ENCODE measurements around the gene NDUFV1.
"Not testable (repeated sequence)": the region's sequence is repeated elsewhere in the genome, so short reads cannot be mapped to it uniquely, and the experiment has no call there.

Gene NDUFV1

GRCh38 chr11:67651976-67652781, 45.4 kb downstream of the NDUFV1 start:
- no peak for TF ChIP-seq CTCF (IDR thresholded peaks at IDR 0.05; ENCODE audit: low read length, missing control alignments)
- DNase-seq (ENCODE audit: low read depth) = no peak
- H3K4me3 ChIP-seq (replicated peaks; ENCODE audit: low read depth, low read length) = no peak overlapping the region

- H3K4me3 ChIP-seq (replicated peaks; ENCODE audit: low read depth, low read length) = no peak overlapping the region
- TF ChIP-seq CTCF (IDR thresholded peaks at IDR 0.05; ENCODE audit: low read length, missing control alignments) = no peak
- DNase-seq (ENCODE audit: low read depth) = no peak
These were observed 46.5 kb downstream of the NDUFV1 start for GRCh38 chr11:67652965-67653845.

- no peak overlapping the region for H3K4me3 ChIP-seq (replicated peaks; ENCODE audit: low read depth, low read length)
- no peak for TF ChIP-seq CTCF (IDR thresholded peaks at IDR 0.05; ENCODE audit: low read length, missing control alignments)
- no peak for DNase-seq (ENCODE audit: low read depth)
These were observed 47.5 kb downstream of the NDUFV1 start for GRCh38 chr11:67654225-67654624.

- no peak overlapping the region for H3K4me3 ChIP-seq (replicated peaks; ENCODE audit: low read depth, low read length)
- DNase-seq (ENCODE audit: low read depth) = peak; percentile 17
- no peak for TF ChIP-seq CTCF (IDR thresholded peaks at IDR 0.05; ENCODE audit: low read length, missing control alignments)
These were observed 49.7 kb downstream of the NDUFV1 start for GRCh38 chr11:67656278-67656922.

- no peak for DNase-seq (ENCODE audit: low read depth)
- no peak for TF ChIP-seq CTCF (IDR thresholded peaks at IDR 0.05; ENCODE audit: low read length, missing control alignments)
- no peak overlapping the region for H3K4me3 ChIP-seq (replicated peaks; ENCODE audit: low read depth, low read length)
These were observed 50.6 kb downstream of the NDUFV1 start for GRCh38 chr11:67657300-67657699.

GRCh38 chr11:67659651-67660165, 53.0 kb downstream of the NDUFV1 start:
- not testable (repeated sequence) for H3K4me3 ChIP-seq (replicated peaks; ENCODE audit: low read depth, low read length); DNase-seq (ENCODE audit: low read depth)

- not testable (repeated sequence) for DNase-seq (ENCODE audit: low read depth); H3K4me3 ChIP-seq (replicated peaks; ENCODE audit: low read depth, low read length)
These were observed 54.0 kb downstream of the NDUFV1 start for GRCh38 chr11:67660752-67661151.

Measured in fibroblast of pulmonary artery (primary cell).